Measurements from ENCODE around the gene PCGF3. TPM values are rescaled to one million over a fixed set of nuclear protein-coding genes. Genes with fewer than 3 reads are reported as not detected.
A peak's percentile ranks its signal among the peaks of the same experiment; 100 is the strongest.
"Not testable (repeated sequence)": the region's sequence is repeated elsewhere in the genome, so short reads cannot be mapped to it uniquely, and the experiment has no call there.

Gene PCGF3
- total RNA-seq, 1 donor = 43.1 TPM

- Histone ChIP-seq H3K27me3 (ENCODE audit: insufficient read depth, low read length) (peaks cover 7% of the 10 kb centered on the region), H3K27ac (ENCODE audit: low read depth, low read length) (peak overlapping the region; percentile 94), H3K4me2 (ENCODE audit: insufficient read depth, low read length) (peak overlapping the region; percentile 78), H3K36me3 (ENCODE audit: insufficient read depth, low read length) (no peaks in the 10 kb centered on the region), H3K4me1 (ENCODE audit: insufficient read depth, low read length) (peaks cover 30% of the 10 kb centered on the region), H4K20me1 (ENCODE audit: insufficient read depth, low read length) (no peaks in the 10 kb centered on the region), H3K9me3 (ENCODE audit: low read depth, low read length) (no peaks in the 10 kb centered on the region), H3K79me2 (ENCODE audit: insufficient read depth, low read length) (no peaks in the 10 kb centered on the region), H3K4me3 (ENCODE audit: insufficient read depth, low read length) (peak overlapping the region; percentile 74), H2AFZ (ENCODE audit: low read length) (peak overlapping the region; percentile 93)
- DNase-seq (ENCODE audit: insufficient read length, low spot score, missing footprints) = no peak
- no peak for TF ChIP-seq CTCF (IDR thresholded peaks at IDR 0.05; ENCODE audit: extremely low read depth, low read depth, low read length)
Observed at GRCh38 chr4:689723-690122, 15.9 kb upstream of the PCGF3 start.

GRCh38 chr4:692771-693554, 12.7 kb upstream of the PCGF3 start:
- Histone ChIP-seq H2AFZ (ENCODE audit: low read length) (no peak overlapping the region), H4K20me1 (ENCODE audit: insufficient read depth, low read length) (no peaks in the 10 kb centered on the region), H3K4me2 (ENCODE audit: insufficient read depth, low read length) (no peak overlapping the region), H3K79me2 (ENCODE audit: insufficient read depth, low read length) (no peaks in the 10 kb centered on the region), H3K36me3 (ENCODE audit: insufficient read depth, low read length) (no peaks in the 10 kb centered on the region), H3K27me3 (ENCODE audit: insufficient read depth, low read length) (peaks cover 10% of the 10 kb centered on the region), H3K4me3 (ENCODE audit: insufficient read depth, low read length) (no peak overlapping the region), H3K9me3 (ENCODE audit: low read depth, low read length) (no peaks in the 10 kb centered on the region), H3K27ac (ENCODE audit: low read depth, low read length) (no peak overlapping the region), H3K4me1 (ENCODE audit: insufficient read depth, low read length) (peaks cover 17% of the 10 kb centered on the region)
- DNase-seq (ENCODE audit: insufficient read length, low spot score, missing footprints) = no peak
- no peak for TF ChIP-seq CTCF (IDR thresholded peaks at IDR 0.05; ENCODE audit: extremely low read depth, low read depth, low read length)

GRCh38 chr4:694341-694940, 11.2 kb upstream of the PCGF3 start:
- not testable (repeated sequence) for H3K36me3 ChIP-seq (ENCODE audit: insufficient read depth, low read length); H3K4me1 ChIP-seq (ENCODE audit: insufficient read depth, low read length); H4K20me1 ChIP-seq (ENCODE audit: insufficient read depth, low read length); H2AFZ ChIP-seq (ENCODE audit: low read length); DNase-seq (ENCODE audit: insufficient read length, low spot score, missing footprints); H3K79me2 ChIP-seq (ENCODE audit: insufficient read depth, low read length); H3K27ac ChIP-seq (ENCODE audit: low read depth, low read length); H3K9me3 ChIP-seq (ENCODE audit: low read depth, low read length); H3K4me3 ChIP-seq (ENCODE audit: insufficient read depth, low read length); H3K4me2 ChIP-seq (ENCODE audit: insufficient read depth, low read length)
- peaks cover 10% of the 10 kb centered on the region for H3K27me3 ChIP-seq (ENCODE audit: insufficient read depth, low read length)

- peak overlapping the region; percentile 70 for H2AFZ ChIP-seq (ENCODE audit: low read length)
- DNase-seq (ENCODE audit: insufficient read length, low spot score, missing footprints) = no peak
- no peaks in the 10 kb centered on the region for H3K36me3 ChIP-seq (ENCODE audit: insufficient read depth, low read length)
- no peaks in the 10 kb centered on the region for H3K9me3 ChIP-seq (ENCODE audit: low read depth, low read length)
- peak overlapping the region; percentile 63 for H3K4me2 ChIP-seq (ENCODE audit: insufficient read depth, low read length)
- no peak overlapping the region for H3K4me3 ChIP-seq (ENCODE audit: insufficient read depth, low read length)
- peaks cover 3% of the 10 kb centered on the region for H3K27me3 ChIP-seq (ENCODE audit: insufficient read depth, low read length)
- H3K27ac ChIP-seq (ENCODE audit: low read depth, low read length) = no peak overlapping the region
- no peaks in the 10 kb centered on the region for H3K4me1 ChIP-seq (ENCODE audit: insufficient read depth, low read length)
- no peaks in the 10 kb centered on the region for H4K20me1 ChIP-seq (ENCODE audit: insufficient read depth, low read length)
- no peak for TF ChIP-seq CTCF (IDR thresholded peaks at IDR 0.05; ENCODE audit: extremely low read depth, low read depth, low read length)
- H3K79me2 ChIP-seq (ENCODE audit: insufficient read depth, low read length) = no peaks in the 10 kb centered on the region
Observed at GRCh38 chr4:699816-700580, 5.6 kb upstream of the PCGF3 start.

Data from osteoblast (primary cell).